Heart left ventricle (tissue), 13 donors: Measurements from ENCODE around the gene C1orf74.

Source experiments
- POLR2A ChIP-seq, 2 donors: fragments of 450-650 bp; IDR thresholded peaks; one replicate each; pipeline ENCODE4 v1.6.1; 2017; ENCODE audit warnings: antibody characterized with exemption in 2 of 2, mild to moderate bottlenecking in 2 of 2, moderate library complexity in 2 of 2
- TF ChIP-seq, protein P1 (sequence below), 12 donors: fragments of 200-600 bp; sonication (generic) in 4 of 12; IDR thresholded peaks; one replicate each; pipeline versions ENCODE4 v1.5.0 to v1.8.0; 2018 to 2022; ENCODE audit warnings: antibody characterized with exemption in 12 of 12, mild to moderate bottlenecking in 5 of 12
- donor health status: ischemic (EF 13 %, LVEDD 7.1; RV severe dilation, severe dysfunction).
- donor health status: DM: no; HTN: yes; CAD: no.
- donor health status: DM: no; HTN: no; CAD: no.
- donor health status: ischemic (EF 25% LVEDD 6.9; RV normal size, moderate dysfunction).
- donor health status: ischemic (EF 25% LVEDD 5.7; RV mildly dilated, moderate dysfunction).
- donor health status: ischemic (EF 35%, LVEDD 5.7; RV mildly dilated, moderate dysfunction).
- donor health status: nonischemic (EF 11% LVEDD 7.7; RV severe dilation, severe dysfunction).
- donor health status: DM: yes; HTN: yes; CAD: no.
- donor health status: PGD.
- donor health status: ischemic (EF 29% LVEDD 5.4; RV normal size, mild dysfunction).
- donor health status: nonischemic (EF 23%, LVEDD 6.1; RV moderate dilation, normal function).

DNA sequence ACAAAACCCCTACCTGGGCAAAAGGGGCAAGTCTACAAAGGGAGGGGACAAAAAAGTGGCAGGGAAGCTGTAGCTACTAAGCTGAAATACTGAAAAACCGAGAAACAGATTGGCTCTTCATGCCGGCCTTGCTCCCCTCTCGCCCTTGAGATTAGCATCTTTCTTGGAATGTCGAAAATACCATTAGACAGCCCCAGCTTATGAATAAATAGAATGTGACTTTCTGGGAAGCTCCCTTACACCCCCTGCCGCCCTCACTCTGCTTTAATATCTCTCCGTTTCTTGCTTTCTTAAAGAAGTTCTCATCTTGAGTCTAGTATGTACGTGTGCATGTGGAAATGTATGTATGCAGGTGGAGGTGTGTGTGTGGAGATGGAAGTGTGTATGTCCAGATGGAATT, 14.4 kb downstream of the C1orf74 start:
- no peak for TF ChIP-seq POLR2A (IDR thresholded peaks at IDR 0.05)
- TF ChIP-seq, protein P1, sequence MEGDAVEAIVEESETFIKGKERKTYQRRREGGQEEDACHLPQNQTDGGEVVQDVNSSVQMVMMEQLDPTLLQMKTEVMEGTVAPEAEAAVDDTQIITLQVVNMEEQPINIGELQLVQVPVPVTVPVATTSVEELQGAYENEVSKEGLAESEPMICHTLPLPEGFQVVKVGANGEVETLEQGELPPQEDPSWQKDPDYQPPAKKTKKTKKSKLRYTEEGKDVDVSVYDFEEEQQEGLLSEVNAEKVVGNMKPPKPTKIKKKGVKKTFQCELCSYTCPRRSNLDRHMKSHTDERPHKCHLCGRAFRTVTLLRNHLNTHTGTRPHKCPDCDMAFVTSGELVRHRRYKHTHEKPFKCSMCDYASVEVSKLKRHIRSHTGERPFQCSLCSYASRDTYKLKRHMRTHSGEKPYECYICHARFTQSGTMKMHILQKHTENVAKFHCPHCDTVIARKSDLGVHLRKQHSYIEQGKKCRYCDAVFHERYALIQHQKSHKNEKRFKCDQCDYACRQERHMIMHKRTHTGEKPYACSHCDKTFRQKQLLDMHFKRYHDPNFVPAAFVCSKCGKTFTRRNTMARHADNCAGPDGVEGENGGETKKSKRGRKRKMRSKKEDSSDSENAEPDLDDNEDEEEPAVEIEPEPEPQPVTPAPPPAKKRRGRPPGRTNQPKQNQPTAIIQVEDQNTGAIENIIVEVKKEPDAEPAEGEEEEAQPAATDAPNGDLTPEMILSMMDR (IDR thresholded peaks at IDR 0.05): no peak
